ENCODE measurements around the gene AATF. TPM values are rescaled to one million over a fixed set of nuclear protein-coding genes. Genes with fewer than 3 reads are reported as not detected.

The AATF gene
- total RNA-seq, 1 experiment from 2014 or later: 54.7 TPM

DNA sequence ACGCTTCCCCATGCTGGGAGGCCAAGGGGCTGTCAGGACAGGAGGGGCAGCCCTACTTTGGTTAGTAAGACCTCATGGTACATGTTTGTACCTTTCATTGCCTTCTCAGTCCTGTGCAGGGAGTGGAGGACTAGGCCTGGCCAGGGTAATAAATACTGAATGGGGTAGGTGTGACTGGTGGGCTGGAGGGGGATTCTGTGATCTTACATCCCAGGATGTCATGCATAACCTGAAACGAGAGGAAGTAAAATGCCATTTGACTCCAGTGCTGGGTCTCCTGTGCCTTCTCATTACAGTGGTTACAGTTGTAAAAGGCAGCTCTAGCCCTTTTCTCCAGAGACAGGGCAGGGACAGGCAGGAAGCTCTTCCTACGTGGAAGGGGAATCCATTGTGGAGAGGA, 138.2 kb downstream of the AATF start:
- in situ Hi-C loops (cut with HindIII; ENCODE audit: low sequenced_read_pairs): no loop called here
- no peak for DNase-seq (ENCODE audit: low spot score)

DNA sequence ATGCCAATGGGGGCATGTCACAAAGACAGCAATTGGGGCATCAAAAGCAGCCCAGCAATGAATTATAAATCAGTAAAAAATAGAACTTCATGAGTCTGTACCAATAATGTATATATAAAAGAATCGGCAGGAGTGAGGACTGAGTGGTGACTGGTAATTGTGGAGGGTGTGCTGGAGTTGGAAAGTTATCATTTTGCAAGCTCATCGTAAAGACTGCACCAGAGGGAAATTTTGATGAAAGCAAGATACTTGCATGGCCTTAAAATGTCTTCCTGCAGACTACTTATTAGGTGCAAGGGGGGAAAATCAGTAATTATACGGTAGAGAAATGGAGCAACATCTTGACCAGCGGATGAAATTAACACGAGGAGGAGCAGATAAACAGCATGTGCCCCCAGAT, 138.9 kb downstream of the AATF start:
- in situ Hi-C loops (cut with HindIII; ENCODE audit: low sequenced_read_pairs): no loop called here
- no peak for DNase-seq (ENCODE audit: low spot score)

DNA sequence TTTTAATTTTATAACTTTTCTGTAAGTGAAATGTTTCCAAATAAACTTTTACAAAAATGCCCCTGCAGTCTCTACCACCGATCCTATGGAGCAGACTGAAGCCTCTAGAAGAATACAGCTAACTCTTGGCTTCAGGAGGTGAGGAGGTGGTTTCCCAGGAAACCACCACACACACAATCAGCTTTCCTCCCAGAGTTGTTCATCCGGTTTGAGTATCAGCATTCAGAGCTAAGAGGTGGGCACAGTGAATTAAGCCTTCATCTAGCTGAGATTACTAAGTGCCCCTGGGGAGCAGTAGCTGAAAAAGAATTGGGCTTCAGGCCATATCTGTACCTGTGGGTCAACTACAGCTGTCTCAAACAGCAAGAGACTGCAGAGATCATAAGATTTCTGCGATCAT, 139.7 kb downstream of the AATF start:
- no peak for DNase-seq (ENCODE audit: low spot score)
- in situ Hi-C loops (cut with HindIII; ENCODE audit: low sequenced_read_pairs): no loop called here

DNA sequence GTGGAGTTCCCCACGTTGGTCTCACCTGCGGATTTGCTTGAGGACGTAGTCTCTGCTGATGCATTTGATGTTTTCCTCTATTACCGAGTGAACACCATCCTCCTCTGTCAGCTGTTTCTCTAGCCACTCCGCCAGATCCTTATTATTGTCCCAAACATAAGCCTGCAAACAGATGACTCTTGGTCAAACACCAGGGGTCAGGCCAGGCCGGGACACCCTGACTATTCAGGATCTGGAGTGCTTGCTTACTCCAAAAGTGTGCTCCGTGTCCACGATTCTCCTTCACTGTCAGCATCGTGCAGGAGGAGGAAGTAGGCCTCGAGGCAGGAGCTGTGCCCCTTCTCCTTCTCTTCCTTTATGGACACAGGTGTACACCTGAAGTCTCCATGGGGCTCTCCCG, 140.2 kb downstream of the AATF start:
- no peak for DNase-seq (ENCODE audit: low spot score)
- in situ Hi-C loops (cut with HindIII; ENCODE audit: low sequenced_read_pairs): no loop called here

DNA sequence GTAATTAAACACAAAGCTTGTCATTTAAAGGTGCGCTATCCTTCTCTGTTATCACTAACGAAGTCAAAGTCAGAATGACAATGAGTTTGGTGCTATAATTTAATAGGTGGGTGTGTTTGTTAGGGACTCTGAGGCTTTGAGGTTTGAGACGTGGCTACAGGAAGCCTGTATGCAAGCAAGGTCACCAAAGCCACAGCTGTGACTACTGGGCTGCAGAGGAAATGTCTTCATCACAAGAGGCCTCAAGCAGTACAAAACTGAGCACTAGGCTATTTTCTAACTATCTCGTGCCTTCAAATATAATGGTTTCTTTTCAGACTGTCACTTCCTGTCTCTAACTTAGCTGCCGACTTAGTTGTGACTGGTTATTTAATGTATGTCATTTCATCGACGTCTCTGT, 141.2 kb downstream of the AATF start:
- in situ Hi-C loops (cut with HindIII; ENCODE audit: low sequenced_read_pairs): no loop called here
- no peak for DNase-seq (ENCODE audit: low spot score)

DNA sequence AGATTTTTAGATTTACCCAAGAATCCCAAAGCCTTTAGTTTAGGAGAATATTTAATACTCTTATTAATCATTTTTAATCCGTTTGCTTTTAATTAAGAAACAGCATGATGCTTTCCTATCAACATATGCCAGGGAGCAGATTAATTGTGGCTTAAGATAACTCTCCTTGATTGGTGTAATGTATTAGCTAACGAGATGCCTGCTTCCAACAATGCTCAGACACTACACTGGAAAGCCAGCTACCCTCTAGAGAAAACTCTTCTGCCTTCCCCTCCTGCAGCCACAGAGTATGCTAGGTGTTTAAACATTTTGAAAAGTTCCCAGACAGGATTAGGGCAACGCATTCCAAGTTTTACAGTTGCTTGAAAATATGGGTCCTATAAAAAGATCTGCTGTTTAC, 142.2 kb downstream of the AATF start:
- DNase-seq (ENCODE audit: low spot score): no peak

DNA sequence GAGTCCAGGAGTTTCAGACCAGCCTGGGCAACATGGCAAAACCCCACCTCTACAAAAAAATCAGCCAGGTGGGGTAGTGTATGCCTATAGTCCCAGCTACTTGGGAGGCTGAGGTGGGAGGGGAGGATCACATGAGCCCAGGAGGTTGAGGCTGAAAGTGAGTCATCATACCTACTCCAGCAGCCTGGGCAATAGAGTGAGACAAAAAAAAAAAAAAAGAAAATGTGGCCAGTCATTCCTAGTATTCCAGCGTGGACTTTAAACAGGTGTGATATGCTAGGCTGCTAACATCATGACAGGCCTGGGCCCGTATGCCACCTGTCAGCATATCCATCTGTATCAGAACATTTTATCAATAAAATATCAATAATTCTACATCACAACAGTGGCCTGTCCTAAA, 143.3 kb downstream of the AATF start:
- no peak for DNase-seq (ENCODE audit: low spot score)
- in situ Hi-C loops (cut with HindIII; ENCODE audit: low sequenced_read_pairs): no loop called here

More for the DNA sequence above, 142.2 kb downstream of the AATF start:
- in situ Hi-C loops (cut with HindIII; ENCODE audit: low sequenced_read_pairs): no loop called here

DNA sequence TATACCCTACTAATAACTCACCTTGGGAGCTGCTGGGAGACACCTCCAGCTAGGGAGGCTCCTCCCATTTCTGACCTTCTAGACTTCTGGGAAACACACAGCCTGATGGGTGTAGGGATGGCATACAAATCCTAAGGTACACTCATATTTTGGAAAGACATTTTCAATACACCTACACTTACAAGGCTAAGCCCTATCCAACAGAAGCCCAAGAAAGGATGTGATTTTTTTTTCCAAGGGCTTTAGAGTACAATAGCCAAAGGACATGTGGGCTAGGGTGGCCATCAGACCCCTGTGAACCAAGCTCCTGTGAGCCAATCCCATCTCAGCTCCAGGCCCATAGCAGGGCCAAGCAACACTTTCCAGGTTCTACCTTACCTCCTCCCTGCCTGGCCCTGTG, 143.9 kb downstream of the AATF start:
- in situ Hi-C loops (cut with HindIII; ENCODE audit: low sequenced_read_pairs): no loop called here
- DNase-seq (ENCODE audit: low spot score): no peak

DNA sequence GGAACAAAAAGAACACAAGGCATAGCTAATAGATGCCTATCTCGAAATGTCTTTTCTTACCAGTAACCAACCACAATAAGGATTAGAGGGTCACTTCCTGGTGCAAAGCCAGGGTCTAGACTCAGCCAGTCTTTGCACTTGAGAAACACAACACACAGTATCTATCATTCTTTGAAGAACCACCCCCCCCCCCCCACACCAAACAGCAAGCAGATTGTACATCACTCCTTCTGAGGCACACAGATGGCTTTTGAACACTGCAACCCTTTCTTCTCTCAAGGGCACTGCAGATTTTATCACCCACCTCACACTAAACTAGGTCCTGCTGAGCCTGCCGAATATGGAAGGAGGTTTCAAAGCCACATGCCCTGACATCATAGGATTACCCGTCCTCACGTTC, 145.6 kb downstream of the AATF start:
- no peak for DNase-seq (ENCODE audit: low spot score)
- in situ Hi-C loops (cut with HindIII; ENCODE audit: low sequenced_read_pairs): no loop called here

DNA sequence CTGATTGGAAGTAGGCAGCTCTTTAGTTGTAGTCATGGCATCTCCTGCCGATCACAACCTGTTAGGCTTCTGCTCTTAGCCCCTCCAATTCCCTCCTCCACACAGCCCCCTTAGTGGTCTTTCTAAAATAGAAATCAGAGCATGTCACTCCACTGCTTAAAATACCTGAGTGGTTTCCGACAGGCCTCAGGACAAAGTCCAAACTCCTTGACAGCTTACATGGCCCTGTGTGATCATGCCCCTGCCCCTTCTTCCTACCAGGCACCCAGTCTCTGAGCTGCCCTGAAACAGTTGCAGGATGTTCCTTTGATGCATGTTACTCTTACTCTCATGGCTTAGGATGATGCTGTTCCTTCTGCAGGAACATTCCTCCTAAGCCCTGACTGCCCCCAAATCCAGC, 147.3 kb downstream of the AATF start:
- no peak for DNase-seq (ENCODE audit: low spot score)

DNA sequence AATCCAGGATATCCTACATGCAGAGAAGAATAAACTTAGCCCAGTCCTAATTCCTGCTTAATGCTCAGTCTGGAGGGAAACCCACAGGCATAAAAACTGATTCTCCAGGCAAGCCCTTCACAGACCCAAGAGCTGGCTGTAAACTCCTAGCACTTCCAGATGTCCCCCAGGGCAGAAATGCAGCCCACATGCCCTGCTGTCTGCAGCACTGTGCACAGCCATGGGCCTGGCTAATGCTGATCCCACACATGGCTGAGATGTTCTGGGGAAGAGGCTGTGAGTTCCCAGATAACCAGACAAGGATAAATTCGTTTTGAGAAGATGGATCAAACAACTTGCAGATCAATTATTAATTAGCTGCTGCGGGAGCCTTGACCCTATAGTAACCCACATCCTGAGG, 148.4 kb downstream of the AATF start:
- in situ Hi-C loops (cut with HindIII; ENCODE audit: low sequenced_read_pairs): no loop called here
- no peak for DNase-seq (ENCODE audit: low spot score)

More for the DNA sequence above, 147.3 kb downstream of the AATF start:
- in situ Hi-C loops (cut with HindIII; ENCODE audit: low sequenced_read_pairs): no loop called here

DNA sequence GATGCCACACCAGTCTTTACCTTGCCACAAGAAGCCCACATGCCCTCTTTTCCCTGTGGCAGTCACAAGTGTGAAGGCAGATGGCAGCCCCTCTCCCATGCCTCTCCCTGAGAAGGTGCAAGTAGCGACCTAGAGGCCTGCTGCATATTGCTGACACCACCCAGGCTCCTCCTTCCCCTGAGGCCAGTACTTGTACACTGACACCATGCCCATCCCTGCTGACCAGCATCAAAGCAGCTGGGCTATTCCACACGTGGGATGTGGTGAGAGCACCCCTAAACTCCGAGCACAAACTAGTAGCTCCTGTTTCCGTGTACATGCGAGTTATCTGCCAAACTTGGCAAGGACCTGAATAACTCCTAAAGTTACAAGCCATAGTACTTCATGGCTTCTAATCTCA, 149.4 kb downstream of the AATF start:
- DNase-seq (ENCODE audit: low spot score): no peak
- in situ Hi-C loops (cut with HindIII; ENCODE audit: low sequenced_read_pairs): no loop called here

DNA sequence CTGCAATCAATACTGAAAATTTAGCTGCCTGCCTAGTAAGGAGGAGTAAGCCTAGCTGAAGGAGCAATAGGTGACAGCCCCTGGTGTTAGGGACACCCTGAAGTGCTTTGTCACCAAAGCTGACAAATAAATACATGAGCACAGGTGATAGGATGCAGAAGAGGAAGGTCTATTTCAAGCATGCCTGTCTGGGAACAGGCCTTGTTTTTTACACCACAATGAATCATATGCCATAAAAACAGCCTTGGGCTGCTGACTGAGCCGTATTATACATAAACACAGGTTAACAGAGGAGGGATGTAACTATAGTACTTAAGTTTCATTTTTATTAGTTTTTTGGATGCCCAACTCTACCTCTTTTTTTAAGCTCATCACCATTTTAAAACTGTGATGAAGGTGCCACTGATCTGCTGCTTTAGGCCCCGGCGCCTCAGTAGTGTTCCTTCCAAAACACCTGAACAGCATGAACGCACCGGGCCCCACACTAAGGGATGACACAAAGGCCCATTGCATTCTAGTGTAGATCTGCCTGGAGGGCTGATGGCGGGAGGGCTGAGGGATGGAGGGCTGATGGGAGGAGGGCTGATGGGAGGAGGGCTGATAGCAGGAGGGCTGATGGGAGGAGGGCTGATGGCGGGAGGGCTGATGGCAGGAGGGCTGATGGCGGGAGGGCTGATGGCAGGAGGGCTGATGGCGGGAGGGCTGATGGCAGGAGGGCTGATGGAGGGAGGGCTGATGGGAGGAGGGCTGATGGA, 150.3 kb downstream of the AATF start:
- in situ Hi-C loops (cut with HindIII; ENCODE audit: low sequenced_read_pairs): no loop called here

DNA sequence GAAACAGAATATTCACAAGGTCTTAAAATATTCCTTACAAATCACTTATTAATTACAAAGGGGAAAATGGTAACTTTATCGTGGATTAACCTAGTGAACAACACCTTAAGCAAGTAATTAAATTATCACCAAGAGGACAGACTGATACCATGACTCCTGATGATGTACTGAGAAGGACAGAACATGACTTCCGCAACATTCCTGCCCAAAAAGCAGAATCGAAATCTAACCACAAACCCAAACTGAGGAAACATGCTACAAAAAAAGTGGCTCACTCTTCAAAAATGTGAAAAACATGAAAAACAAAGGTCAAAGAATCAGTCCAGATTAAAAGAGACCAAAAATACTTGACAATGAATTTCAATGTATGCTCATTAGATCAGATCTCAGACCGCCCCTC, 151.5 kb downstream of the AATF start:
- no peak for DNase-seq (ENCODE audit: low spot score)
- in situ Hi-C loops (cut with HindIII; ENCODE audit: low sequenced_read_pairs): no loop called here

More for the DNA sequence above, 150.3 kb downstream of the AATF start:
- DNase-seq (ENCODE audit: low spot score): no peak

DNA sequence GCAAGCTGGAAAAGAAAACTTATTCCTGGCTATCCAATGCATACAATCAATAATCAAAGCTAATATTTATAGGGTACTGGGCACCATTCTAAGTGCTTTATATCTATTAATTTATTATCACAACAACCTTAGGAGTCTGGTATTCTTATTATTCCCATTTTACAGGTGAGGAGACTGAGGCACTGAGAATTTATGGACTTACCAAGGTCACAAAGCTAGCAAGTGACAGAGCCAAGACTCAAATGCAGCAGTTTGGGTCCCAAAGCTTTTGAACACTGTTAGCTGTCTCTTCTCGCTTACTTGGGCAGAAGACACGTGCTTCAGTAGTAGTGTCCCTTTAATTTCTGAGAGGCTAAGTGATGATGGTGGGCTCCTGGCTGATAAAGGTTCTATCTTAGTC, 152.6 kb downstream of the AATF start:
- in situ Hi-C loops (cut with HindIII; ENCODE audit: low sequenced_read_pairs): no loop called here

DNA sequence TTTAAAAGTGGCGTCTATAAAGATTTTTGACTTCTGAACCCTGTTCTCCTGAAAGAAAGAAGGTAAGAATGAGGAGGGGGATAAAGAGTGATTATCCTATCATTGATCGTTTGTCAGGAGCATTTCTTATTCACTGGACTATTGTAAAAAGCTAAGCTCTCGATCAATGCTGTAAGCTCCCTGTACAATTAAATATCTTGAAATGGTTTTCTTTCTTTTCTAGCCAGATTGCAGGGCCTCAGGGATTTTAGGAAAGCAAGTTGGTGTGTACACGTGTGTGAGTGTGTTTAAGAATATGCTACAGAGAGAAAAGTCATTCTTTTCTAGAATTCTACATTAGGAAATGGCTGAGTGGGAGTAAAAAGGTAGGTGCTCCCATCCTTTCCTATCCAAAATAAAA, 154.5 kb downstream of the AATF start:
- no peak for DNase-seq (ENCODE audit: low spot score)
- in situ Hi-C loops (cut with HindIII; ENCODE audit: low sequenced_read_pairs): no loop called here

More for the DNA sequence above, 152.6 kb downstream of the AATF start:
- DNase-seq (ENCODE audit: low spot score): no peak

DNA sequence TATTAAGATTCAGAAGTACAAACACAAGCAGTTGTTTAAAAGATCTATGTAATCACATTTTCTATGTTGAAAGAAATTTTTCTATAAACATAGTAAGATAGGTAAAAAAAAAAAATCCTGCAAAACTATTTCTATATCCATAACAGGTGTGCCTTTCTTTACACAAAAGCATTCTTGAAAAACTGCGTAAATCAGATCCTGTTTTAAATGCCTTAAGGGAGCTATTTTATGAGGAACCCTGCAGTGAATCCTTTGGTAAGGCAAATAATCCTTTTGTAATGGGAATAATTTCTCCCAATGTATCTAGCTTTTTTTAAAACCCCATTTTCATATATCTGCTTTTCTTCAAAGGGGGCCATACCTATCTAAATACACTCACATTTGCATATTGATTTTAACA, 157.3 kb downstream of the AATF start:
- DNase-seq (ENCODE audit: low spot score): no peak
- in situ Hi-C loops (cut with HindIII; ENCODE audit: low sequenced_read_pairs): no loop called here

Other genes with a start within 250 kb of the AATF start
- 3.7 and 8.7 TPM in 2 replicates for gene LHX1, start 11.5 kb upstream of the AATF start, total RNA-seq (2014; rRNA removed; shearing (Covaris generic))